Astrocyte (in vitro differentiated cells and primary cell): ENCODE results near the gene NOTCH4. TPM values are rescaled to one million over a fixed set of nuclear protein-coding genes. Genes with fewer than 3 reads are reported as not detected.
A peak's percentile ranks its signal among the peaks of the same experiment; 100 is the strongest.

Experiments
- DNase-seq: peaks from one replicate; pipeline ENCODE4 v3.0.0-alpha.2; 2010; ENCODE audit warnings: low read depth
- FAIRE-seq: peaks from 2 replicates; lab custom pipeline; 2011; peaks lifted over from hg19 to GRCh38; lab: Jason Lieb, UNC
- H2AFZ ChIP-seq: 2 replicates; pipeline ENCODE4 v1.6.0; 2012; ENCODE audit warnings: low read depth, low read length, inconsistent platforms
- H3K27ac ChIP-seq: 2 replicates; pipeline ENCODE4 v1.5.1; 2011; ENCODE audit warnings: low read depth, low read length, inconsistent platforms
- H3K27me3 ChIP-seq: 2 replicates; pipeline ENCODE4 v1.6.0; 2011; ENCODE audit warnings: low read length, inconsistent platforms; ENCODE audit not compliant: insufficient read depth
- H3K36me3 ChIP-seq: 2 replicates; pipeline ENCODE4 v1.5.1; 2011; ENCODE audit warnings: low read length, inconsistent platforms; ENCODE audit not compliant: insufficient read depth
- H3K4me1 ChIP-seq: 2 replicates; pipeline ENCODE4 v1.5.1; 2011; ENCODE audit warnings: low read length, inconsistent platforms; ENCODE audit not compliant: insufficient read depth
- H3K4me2 ChIP-seq: 2 replicates; pipeline ENCODE4 v1.6.0; 2012; ENCODE audit warnings: low read length, inconsistent platforms
- H3K4me3 ChIP-seq: 2 replicates; pipeline ENCODE4 v1.5.1; 2011; ENCODE audit warnings: low read depth, mild to moderate bottlenecking, low read length, inconsistent platforms; ENCODE audit not compliant: insufficient read depth
- H3K79me2 ChIP-seq: 2 replicates; pipeline ENCODE4 v1.6.0; 2012; ENCODE audit warnings: mild to moderate bottlenecking, low read length, inconsistent platforms; ENCODE audit not compliant: insufficient read depth
- H3K9ac ChIP-seq: 2 replicates; pipeline ENCODE4 v1.6.0; 2012; ENCODE audit warnings: mild to moderate bottlenecking, low read length, inconsistent platforms
- H3K9me3 ChIP-seq: 2 replicates; pipeline ENCODE4 v1.5.1; 2012; ENCODE audit warnings: low read depth, mild to moderate bottlenecking, low read length, inconsistent platforms; ENCODE audit not compliant: insufficient read depth
- H4K20me1 ChIP-seq: 2 replicates; pipeline ENCODE4 v1.6.0; 2012; ENCODE audit warnings: low read length, inconsistent platforms; ENCODE audit not compliant: insufficient read depth
- H3K27ac Mint-ChIP-seq: one replicate; pipeline ENCODE4 v1.8.0; 2021; ENCODE audit warnings: mild to moderate bottlenecking, mixed read lengths; ENCODE audit not compliant: unreplicated experiment
- H3K27me3 Mint-ChIP-seq: one replicate; pipeline ENCODE4 v1.8.0; 2021; ENCODE audit warnings: low read depth, mixed read lengths; ENCODE audit not compliant: unreplicated experiment
- H3K36me3 Mint-ChIP-seq: one replicate; pipeline ENCODE4 v1.8.0; 2021; ENCODE audit warnings: low read depth, mixed read lengths; ENCODE audit not compliant: unreplicated experiment
- H3K4me1 Mint-ChIP-seq: one replicate; pipeline ENCODE4 v1.8.0; 2021; ENCODE audit warnings: low read depth, mixed read lengths; ENCODE audit not compliant: unreplicated experiment
- H3K4me3 Mint-ChIP-seq: one replicate; pipeline ENCODE4 v1.8.0; 2021; ENCODE audit warnings: mild to moderate bottlenecking, moderate library complexity, mixed read lengths; ENCODE audit not compliant: unreplicated experiment
- H3K9me3 Mint-ChIP-seq: one replicate; pipeline ENCODE4 v1.8.0; 2021; ENCODE audit warnings: mild to moderate bottlenecking, mixed read lengths; ENCODE audit not compliant: unreplicated experiment
- CTCF ChIP-seq: IDR thresholded peaks from 2 replicates; pipeline ENCODE4 v1.5.1; 2011; ENCODE audit warnings: low read depth, mild to moderate bottlenecking, inconsistent platforms, low read length, moderate library complexity; ENCODE audit not compliant: insufficient read depth
- EZH2 ChIP-seq: IDR thresholded peaks from 2 replicates; pipeline ENCODE4 v1.6.1; 2012; ENCODE audit warnings: mild to moderate bottlenecking, low read length, inconsistent platforms; ENCODE audit not compliant: insufficient read depth
- total RNA-seq: library from RNA; stranded (reverse); gene quantifications from 2 replicates; pipeline ENCODE4 v1.2.1, GENCODE V29; 2021

The NOTCH4 gene
- total RNA-seq, 1 donor from 2014 or later = 0.57 TPM

- Histone ChIP-seq H3K27me3 (no peaks in the 10 kb centered on the region), H3K4me1 (peaks cover 42% of the 10 kb centered on the region), H3K36me3 (peaks cover 12% of the 10 kb centered on the region), H3K4me2 (peak overlapping the region; percentile 95), H3K27ac (no peak overlapping the region), H3K4me3 (peak overlapping the region; percentile 86), H3K9me3 (no peaks in the 10 kb centered on the region), H2AFZ (no peak overlapping the region), H3K9ac (no peak overlapping the region), H4K20me1 (peaks cover 31% of the 10 kb centered on the region), H3K79me2 (peaks cover 49% of the 10 kb centered on the region)
- H3K4me1 Mint-ChIP-seq = peaks cover 35% of the 10 kb centered on the region
- DNase-seq (no peak), FAIRE-seq (no peak)
- H3K4me3 Mint-ChIP-seq = peak overlapping the region; percentile 97
- H3K27ac Mint-ChIP-seq = no peak overlapping the region
- peaks cover 15% of the 10 kb centered on the region for H3K36me3 Mint-ChIP-seq
- H3K27me3 Mint-ChIP-seq = no peaks in the 10 kb centered on the region
- H3K9me3 Mint-ChIP-seq = no peaks in the 10 kb centered on the region
- TF ChIP-seq EZH2 (no peak), CTCF (no peak)
Measured at GRCh38 chr6:32174416-32174815, 49.5 kb downstream of the NOTCH4 start.

DNA sequence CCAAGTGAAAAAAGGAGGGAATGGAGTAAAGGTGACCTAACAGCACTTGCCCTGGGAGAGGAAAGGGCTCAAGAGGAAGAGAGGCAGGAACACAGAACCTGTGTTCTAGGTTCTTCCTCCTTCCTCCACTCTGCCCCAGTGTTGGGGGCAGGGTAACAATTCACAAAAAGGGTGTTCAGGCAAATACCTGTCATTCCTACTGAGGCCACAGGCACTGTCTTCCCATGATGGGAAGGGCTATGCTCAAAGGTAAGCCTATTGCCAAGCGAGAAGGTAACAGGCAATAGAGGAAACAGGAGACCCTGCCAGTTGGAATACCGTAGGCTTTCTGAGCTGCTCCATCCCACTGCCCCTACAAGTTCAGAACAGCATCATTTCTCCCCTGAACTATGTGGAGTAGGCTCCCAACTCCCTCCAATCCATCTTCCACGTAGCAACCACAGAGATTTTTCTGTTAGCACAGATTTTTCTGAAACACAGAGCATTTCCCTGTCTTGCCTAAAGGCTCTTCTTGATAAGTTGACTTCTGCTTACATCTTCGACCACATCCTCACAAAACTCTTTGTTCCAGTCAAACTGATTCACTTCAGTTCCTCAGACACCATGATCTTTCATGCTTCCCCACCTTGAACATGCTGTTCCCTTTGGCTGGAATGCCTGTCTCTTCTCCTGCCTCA, 50.7 kb downstream of the NOTCH4 start:
- no peak overlapping the region for H3K27ac Mint-ChIP-seq
- H3K27me3 ChIP-seq = no peaks in the 10 kb centered on the region
- peaks cover 38% of the 10 kb centered on the region for H3K4me1 ChIP-seq
- no peaks in the 10 kb centered on the region for H3K9me3 Mint-ChIP-seq
- H3K79me2 ChIP-seq = peaks cover 40% of the 10 kb centered on the region
- H3K27me3 Mint-ChIP-seq = no peaks in the 10 kb centered on the region
- H3K4me1 Mint-ChIP-seq = peaks cover 35% of the 10 kb centered on the region
- no peak for TF ChIP-seq EZH2
- TF ChIP-seq CTCF = no peak
- H3K27ac ChIP-seq = no peak overlapping the region
- H3K9ac ChIP-seq = no peak overlapping the region
- H3K4me3 Mint-ChIP-seq = peak overlapping the region; percentile 58
- H3K4me2 ChIP-seq = no peak overlapping the region
- DNase-seq (no peak), FAIRE-seq (no peak)
- peaks cover 12% of the 10 kb centered on the region for H3K36me3 ChIP-seq
- no peak overlapping the region for H2AFZ ChIP-seq
- peaks cover 20% of the 10 kb centered on the region for H3K36me3 Mint-ChIP-seq
- H3K9me3 ChIP-seq = no peaks in the 10 kb centered on the region
- H4K20me1 ChIP-seq = peaks cover 36% of the 10 kb centered on the region
- no peak overlapping the region for H3K4me3 ChIP-seq

DNA sequence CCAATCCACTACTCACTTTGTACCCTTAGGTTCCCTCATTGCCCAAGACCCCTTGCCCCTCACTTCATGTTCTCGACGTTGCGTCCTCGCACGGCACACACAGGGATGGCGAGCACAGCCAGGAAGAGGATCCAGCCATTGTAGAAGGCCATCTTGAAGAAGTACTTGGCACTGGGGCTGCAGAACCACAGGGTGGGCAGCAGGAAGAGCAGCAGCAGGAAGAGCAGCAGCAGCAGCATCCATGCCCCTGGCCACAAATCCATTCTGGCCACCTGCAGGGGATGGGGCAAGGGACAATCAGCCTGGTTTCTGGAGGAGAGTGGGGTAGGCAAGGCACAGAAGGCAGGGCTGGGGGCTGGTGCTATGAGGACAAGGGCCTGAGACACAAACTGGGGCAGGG, 52.6 kb downstream of the NOTCH4 start:
- Histone ChIP-seq H3K4me3 (no peak overlapping the region), H4K20me1 (peaks cover 36% of the 10 kb centered on the region), H3K79me2 (peaks cover 40% of the 10 kb centered on the region), H3K4me2 (no peak overlapping the region), H3K9ac (no peak overlapping the region), H2AFZ (no peak overlapping the region), H3K36me3 (peaks cover 12% of the 10 kb centered on the region), H3K9me3 (no peaks in the 10 kb centered on the region), H3K27me3 (no peaks in the 10 kb centered on the region), H3K27ac (no peak overlapping the region), H3K4me1 (peaks cover 26% of the 10 kb centered on the region)
- no peak overlapping the region for H3K27ac Mint-ChIP-seq
- H3K4me3 Mint-ChIP-seq = no peak overlapping the region
- H3K27me3 Mint-ChIP-seq = no peaks in the 10 kb centered on the region
- H3K9me3 Mint-ChIP-seq = no peaks in the 10 kb centered on the region
- TF ChIP-seq CTCF (no peak), EZH2 (no peak)
- no peak for FAIRE-seq
- no peak for DNase-seq
- peaks cover 32% of the 10 kb centered on the region for H3K4me1 Mint-ChIP-seq
- peaks cover 27% of the 10 kb centered on the region for H3K36me3 Mint-ChIP-seq
